ENCODE measurements around the gene ERICH6B.

Gene ERICH6B

GRCh38 chr13:45527699-45528462 is 87.7 kb downstream of the ERICH6B start:
- no peak for TF ChIP-seq GABPA (IDR thresholded peaks at IDR 0.05; ENCODE audit: low read depth)
- no peak for TF ChIP-seq SPI1 (IDR thresholded peaks at IDR 0.05; ENCODE audit: borderline replicate concordance, low read depth)
- no peak for TF ChIP-seq CTCF (IDR thresholded peaks at IDR 0.05; ENCODE audit: insufficient read depth, low read length)
- TF ChIP-seq POLR2AphosphoS5 (IDR thresholded peaks at IDR 0.05; ENCODE audit: low read depth) = no peak
- TF ChIP-seq REST (IDR thresholded peaks at IDR 0.05; ENCODE audit: insufficient replicate concordance, low read depth) = no peak
- Histone ChIP-seq H3K27me3 (ENCODE audit: insufficient read depth, poor library complexity, severe bottlenecking) (no peaks in the 10 kb centered on the region), H3K4me3 (replicated peaks; ENCODE audit: insufficient read depth, low read length) (no peak overlapping the region), H3K27ac (replicated peaks) (no peak overlapping the region)
- DNase-seq (ENCODE audit: low read depth in 1 of 2, low spot score in 1 of 2) = no peak

GRCh38 chr13:45522571-45522970 is 93.0 kb downstream of the ERICH6B start:
- no peak for DNase-seq (ENCODE audit: low read depth in 1 of 2, low spot score in 1 of 2)
- no peak overlapping the region for H3K4me3 ChIP-seq (replicated peaks; ENCODE audit: insufficient read depth, low read length)
- no peak for TF ChIP-seq GABPA (IDR thresholded peaks at IDR 0.05; ENCODE audit: low read depth)
- no peak for TF ChIP-seq CTCF (IDR thresholded peaks at IDR 0.05; ENCODE audit: insufficient read depth, low read length)
- no peak for TF ChIP-seq REST (IDR thresholded peaks at IDR 0.05; ENCODE audit: insufficient replicate concordance, low read depth)
- no peak for TF ChIP-seq SPI1 (IDR thresholded peaks at IDR 0.05; ENCODE audit: borderline replicate concordance, low read depth)
- TF ChIP-seq POLR2AphosphoS5 (IDR thresholded peaks at IDR 0.05; ENCODE audit: low read depth) = no peak
- H3K27me3 ChIP-seq (ENCODE audit: insufficient read depth, poor library complexity, severe bottlenecking) = no peaks in the 10 kb centered on the region
- no peak overlapping the region for H3K27ac ChIP-seq (replicated peaks)

GRCh38 chr13:45521297-45521696 is 94.2 kb downstream of the ERICH6B start:
- Histone ChIP-seq H3K4me3 (replicated peaks; ENCODE audit: insufficient read depth, low read length) (no peak overlapping the region), H3K27ac (replicated peaks) (no peak overlapping the region), H3K27me3 (ENCODE audit: insufficient read depth, poor library complexity, severe bottlenecking) (no peaks in the 10 kb centered on the region)
- TF ChIP-seq SPI1 (IDR thresholded peaks at IDR 0.05; ENCODE audit: borderline replicate concordance, low read depth) (no peak), GABPA (IDR thresholded peaks at IDR 0.05; ENCODE audit: low read depth) (no peak), REST (IDR thresholded peaks at IDR 0.05; ENCODE audit: insufficient replicate concordance, low read depth) (no peak)
- DNase-seq (ENCODE audit: low read depth in 1 of 2, low spot score in 1 of 2) = no peak
